Coronary artery (tissue), 2 donors: ENCODE measurements around the gene SMOC2.

ENCODE experiments used
- DNase-seq: peaks from one replicate; pipeline ENCODE4 v3.0.0-alpha.2; 2017; ENCODE audit warnings: low spot score
- H3K27ac ChIP-seq, 2 donors: fragments of 200-600 bp; sonication (generic); one replicate each; pipeline ENCODE4 v1.5.1; 2016 to 2019
- H3K4me3 ChIP-seq: fragments of 200-600 bp; sonication (generic); 2 replicates; pipeline ENCODE4 v1.5.1; 2016; ENCODE audit warnings: mild to moderate bottlenecking, moderate library complexity
- TF ChIP-seq, protein P1 (sequence below): fragments of 200-600 bp; sonication (generic); IDR thresholded peaks from one replicate; pipeline ENCODE4 v1.5.1; 2019; ENCODE audit warnings: antibody characterized with exemption

The SMOC2 gene

DNA sequence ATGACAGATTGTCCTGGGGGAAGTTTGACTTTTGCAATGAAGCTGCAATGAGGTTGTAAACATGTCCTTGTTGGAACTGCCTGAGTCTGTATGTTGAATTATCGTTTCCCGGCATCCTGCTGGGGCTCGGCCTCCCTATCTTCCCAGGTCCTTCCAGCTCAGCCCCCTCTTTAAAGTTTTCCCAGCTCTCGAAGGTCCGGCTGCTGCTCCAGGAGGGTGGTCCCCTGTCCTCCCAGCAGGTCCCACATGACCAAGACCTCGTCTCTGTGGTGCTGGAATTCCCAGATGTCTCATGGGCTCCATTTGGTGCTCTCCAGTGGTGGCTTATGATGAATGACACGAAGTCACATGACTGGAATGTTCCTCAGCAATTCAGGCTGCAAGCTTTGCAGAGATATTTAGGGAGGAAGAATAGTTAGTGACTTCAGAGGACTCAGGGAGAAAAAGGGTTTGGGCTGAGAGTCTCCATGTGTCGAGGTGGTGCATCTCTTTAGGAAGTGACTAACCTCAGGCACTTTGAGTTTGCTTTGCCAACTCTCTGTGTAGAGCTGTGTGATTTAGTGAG, 21.4 kb downstream of the SMOC2 start:
- no peak overlapping the region for H3K4me3 ChIP-seq
- no peak for DNase-seq
- TF ChIP-seq, protein P1, sequence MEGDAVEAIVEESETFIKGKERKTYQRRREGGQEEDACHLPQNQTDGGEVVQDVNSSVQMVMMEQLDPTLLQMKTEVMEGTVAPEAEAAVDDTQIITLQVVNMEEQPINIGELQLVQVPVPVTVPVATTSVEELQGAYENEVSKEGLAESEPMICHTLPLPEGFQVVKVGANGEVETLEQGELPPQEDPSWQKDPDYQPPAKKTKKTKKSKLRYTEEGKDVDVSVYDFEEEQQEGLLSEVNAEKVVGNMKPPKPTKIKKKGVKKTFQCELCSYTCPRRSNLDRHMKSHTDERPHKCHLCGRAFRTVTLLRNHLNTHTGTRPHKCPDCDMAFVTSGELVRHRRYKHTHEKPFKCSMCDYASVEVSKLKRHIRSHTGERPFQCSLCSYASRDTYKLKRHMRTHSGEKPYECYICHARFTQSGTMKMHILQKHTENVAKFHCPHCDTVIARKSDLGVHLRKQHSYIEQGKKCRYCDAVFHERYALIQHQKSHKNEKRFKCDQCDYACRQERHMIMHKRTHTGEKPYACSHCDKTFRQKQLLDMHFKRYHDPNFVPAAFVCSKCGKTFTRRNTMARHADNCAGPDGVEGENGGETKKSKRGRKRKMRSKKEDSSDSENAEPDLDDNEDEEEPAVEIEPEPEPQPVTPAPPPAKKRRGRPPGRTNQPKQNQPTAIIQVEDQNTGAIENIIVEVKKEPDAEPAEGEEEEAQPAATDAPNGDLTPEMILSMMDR: no peak
- H3K27ac ChIP-seq: no peak overlapping the region

DNA sequence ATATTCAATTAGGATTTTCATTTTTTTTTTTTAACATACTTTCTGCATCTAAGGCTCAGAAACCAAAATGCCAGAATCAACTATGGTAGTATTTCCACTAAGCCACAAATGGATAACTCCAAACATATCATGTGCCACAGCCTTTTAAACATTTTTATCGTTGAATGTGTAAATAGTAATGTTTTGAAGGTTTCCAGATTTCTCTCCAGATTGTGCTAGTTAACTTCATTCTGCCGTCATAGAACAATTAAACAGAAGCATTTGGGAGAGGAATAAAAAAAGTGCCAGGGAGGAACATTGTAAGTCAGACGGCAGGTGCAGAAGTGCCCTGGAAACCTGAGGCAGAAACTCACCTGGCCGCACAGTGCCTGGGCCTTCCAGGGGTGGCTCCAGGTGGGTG, 23.6 kb downstream of the SMOC2 start:
- TF ChIP-seq, protein P1: no peak
- DNase-seq: no peak
- Histone ChIP-seq H3K27ac (peak overlapping the region; percentile 3 to 47), H3K4me3 (no peak overlapping the region)

GRCh38 chr6:168468045-168468444, 27.1 kb downstream of the SMOC2 start:
- no peak for DNase-seq
- TF ChIP-seq, protein P1: no peak

DNA sequence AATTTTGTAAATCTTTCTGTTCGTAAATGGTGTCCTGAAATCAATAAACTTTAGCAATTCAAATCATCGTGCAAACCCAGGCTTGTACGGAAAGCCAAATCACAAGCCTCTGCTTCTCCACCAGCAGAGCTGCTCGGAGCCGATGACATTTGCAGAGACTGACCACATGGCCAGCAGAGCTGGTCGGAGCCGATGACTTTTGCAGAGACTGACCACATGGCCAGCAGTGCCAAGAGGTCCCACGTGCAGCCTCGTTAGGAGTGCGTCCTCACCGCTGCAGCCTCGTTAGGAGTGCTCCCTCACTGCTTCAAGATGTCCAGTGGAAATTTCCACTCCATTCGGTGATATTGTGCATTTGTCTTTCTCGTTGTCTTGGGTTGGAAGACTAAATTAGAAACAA, 28.5 kb downstream of the SMOC2 start:
- no peak for DNase-seq
- no peak overlapping the region for H3K27ac ChIP-seq
- TF ChIP-seq, protein P1: no peak
- H3K4me3 ChIP-seq: no peak overlapping the region

More at GRCh38 chr6:168468045-168468444, 27.1 kb downstream of the SMOC2 start:
- H3K4me3 ChIP-seq: no peak overlapping the region
- no peak overlapping the region for H3K27ac ChIP-seq

- H3K27ac ChIP-seq: no peak overlapping the region
- TF ChIP-seq, protein P1: no peak
These were observed 28.9 kb downstream of the SMOC2 start for GRCh38 chr6:168469926-168470325.

GRCh38 chr6:168472363-168472762, 31.4 kb downstream of the SMOC2 start:
- DNase-seq: no peak
- Histone ChIP-seq H3K27ac (no peak overlapping the region), H3K4me3 (no peak overlapping the region)
- TF ChIP-seq, protein P1: no peak

More at GRCh38 chr6:168469926-168470325, 28.9 kb downstream of the SMOC2 start:
- DNase-seq: no peak
- H3K4me3 ChIP-seq: no peak overlapping the region

- no peak for DNase-seq
- H3K4me3 ChIP-seq: no peak overlapping the region
- H3K27ac ChIP-seq: no peak overlapping the region
- TF ChIP-seq, protein P1: no peak
These were observed 32.2 kb downstream of the SMOC2 start for GRCh38 chr6:168473197-168473596.
